NCI-H2227 (cell line): Measurements from ENCODE around the gene KRTAP4-3.
"Not testable (repeated sequence)": the region's sequence is repeated elsewhere in the genome, so short reads cannot be mapped to it uniquely, and the experiment has no call there.

Experiments used
- DNase-seq: peaks from one replicate; lab custom pipeline; 2025; ENCODE audit not compliant: unreplicated experiment; lab: John Stamatoyannopoulos, UW

Gene KRTAP4-3

DNA sequence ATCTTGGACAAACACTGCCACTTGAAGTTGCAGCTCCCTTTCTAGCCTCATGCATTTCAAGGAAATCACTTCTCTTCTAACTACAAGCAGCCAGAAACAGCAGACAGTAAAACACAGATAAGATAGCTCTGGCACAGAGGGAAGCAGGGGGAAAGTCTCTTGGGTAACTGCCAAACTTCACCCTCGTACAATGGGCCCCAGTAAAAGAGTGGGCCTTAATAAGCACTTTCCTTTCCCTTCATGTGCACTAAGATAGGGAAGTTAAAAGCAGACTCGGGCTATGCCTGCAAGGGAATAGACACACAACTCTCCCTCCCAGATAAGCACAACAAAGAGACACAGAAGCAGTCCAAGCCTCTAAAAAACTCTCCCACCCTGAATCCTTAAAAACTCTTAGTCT lies 14.2 kb downstream of the KRTAP4-3 start:
- peak; percentile 20 for DNase-seq

DNA sequence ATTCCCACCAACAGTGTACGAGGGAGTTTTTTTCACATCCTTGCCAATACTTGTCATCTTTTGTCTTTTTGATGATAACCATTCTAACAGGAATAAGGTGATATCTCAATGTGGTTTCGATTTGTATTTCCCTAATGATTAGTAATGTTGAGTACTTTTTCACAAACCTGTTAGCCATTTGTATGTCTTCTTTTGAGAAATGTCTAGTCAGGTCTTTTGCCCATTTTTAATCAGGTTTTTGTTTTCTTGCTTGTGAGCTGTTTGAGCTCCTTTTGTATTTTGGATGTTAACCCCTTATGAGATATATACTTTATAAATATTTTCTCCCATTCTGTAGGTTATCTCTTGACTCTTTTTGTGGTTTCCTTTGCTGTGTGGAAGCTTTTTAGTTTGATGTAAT lies 16.5 kb downstream of the KRTAP4-3 start:
- DNase-seq, result no peak

DNA sequence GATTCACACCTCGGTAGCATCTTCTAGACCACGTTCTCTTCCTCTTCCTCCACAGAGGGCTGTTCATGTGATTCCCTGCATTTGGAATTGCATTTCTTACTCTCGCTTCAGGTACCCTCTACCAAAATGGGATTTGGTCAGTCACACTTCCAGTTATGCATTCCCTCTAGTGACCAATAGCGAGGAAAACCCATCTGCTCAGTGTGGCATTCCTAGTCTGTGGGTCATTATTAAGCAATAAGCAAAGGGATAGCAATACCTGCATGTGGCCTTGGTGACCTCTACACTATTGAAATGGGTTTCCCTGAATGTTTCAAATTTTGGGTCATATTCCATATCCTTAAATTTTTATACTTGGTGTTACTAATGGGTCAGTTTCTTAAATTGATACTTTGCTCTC lies 18.0 kb downstream of the KRTAP4-3 start:
- no peak for DNase-seq

DNA sequence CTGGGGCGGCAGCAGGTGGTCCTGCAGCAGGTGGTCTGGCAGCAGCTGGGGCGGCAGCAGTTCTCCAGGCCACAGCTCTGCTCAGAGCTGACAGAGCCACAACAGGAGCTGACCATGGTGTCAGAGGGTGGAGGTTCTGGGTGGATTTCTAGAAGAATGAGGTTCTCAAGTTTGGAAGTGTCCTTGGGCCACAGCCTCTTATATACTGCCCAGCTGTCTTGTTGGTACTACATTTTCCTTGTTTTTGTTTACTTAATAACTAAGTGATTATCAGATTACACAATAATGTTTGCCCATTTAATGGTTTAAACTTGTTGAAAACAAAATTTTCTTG lies 18.4 kb downstream of the KRTAP4-3 start, which contains the start of gene KRTAP4-5:
TSS of gene KRTAP4-5 (minus strand) at position 174 of the 334 bp plus-strand sequence. CDS start at position 116, 58 bp downstream.
- no peak for DNase-seq

DNA sequence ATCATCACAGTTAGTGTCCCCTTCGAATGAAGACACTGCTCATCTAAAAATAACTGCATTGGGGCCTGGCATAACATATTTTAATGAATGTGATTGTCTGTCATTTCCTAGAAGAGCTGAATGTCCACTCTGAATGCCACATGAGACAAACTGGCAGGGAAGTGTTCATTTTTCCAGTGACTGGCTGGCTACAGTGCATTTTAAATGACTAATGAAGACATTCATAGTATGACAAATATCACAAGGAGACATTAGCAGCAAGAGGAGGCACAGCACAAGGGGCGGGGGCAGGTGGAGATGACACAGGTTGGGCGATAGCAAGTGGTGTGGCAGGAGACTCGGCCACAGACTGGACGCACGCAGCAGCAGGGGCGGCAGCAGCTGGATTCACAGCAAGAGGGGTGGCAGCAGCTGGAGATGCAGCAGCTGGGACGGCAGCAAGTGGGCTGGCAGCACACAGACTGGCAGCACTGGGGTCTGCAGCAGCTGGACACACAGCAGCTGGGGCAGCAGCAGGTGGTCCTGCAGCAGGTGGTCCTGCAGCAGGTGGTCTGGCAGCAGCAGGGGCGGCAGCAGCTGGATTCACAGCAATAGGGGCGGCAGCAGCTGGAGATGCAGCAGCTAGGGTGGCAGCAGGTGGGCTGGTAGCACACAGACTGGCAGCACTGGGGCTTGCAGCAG lies 18.9 kb downstream of the KRTAP4-3 start:
- DNase-seq, result not testable (repeated sequence)

DNA sequence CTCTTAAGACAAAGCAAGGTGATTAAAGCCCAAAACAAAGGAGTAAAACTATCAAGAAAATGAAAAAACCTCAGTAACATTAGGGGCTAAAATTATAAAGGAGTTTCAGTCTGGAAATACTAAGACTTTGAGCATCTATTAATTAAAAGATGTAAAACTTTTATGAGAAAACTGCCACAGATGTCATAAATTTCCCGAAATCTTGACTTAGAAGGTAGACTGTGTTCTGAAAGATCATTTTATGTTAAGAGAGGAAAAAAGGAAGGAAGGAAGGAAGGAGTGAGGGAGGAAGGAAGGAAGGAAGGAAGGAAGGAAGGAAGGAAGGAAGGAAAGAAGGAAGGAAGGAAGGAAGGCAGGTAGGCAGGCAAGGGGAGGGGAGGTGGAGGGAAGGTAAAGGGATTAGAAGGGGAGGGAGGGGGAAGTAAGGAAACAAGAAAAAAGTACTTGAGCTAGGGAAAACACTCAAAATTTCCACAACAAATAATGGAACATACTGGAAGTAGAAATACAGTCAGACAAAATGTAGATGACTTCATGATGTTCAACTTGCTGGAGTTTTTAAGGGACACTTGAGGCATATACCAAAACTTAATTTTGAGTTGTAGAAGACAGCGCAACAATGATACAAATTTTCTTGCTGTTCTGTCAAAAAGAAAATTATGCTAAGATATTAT lies 20.4 kb downstream of the KRTAP4-3 start:
- DNase-seq, result no peak

DNA sequence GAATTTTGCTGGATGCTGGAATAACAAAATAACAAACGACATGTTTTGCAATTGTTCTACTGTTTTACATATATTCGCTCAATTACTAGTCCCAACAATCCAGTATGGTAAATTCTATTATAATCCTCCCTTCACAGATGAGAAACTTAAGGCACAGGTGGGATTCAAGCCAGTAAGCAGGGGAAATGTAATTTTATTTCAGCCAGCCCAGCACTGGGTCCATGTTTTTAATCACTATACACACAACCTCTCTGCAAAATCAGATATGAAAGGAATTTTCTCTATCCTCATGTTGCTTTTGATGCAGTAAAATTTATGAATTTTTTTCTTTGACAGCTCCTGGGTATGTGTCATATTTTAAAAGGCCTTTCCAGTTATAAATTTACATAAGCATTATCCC lies 22.8 kb downstream of the KRTAP4-3 start:
- DNase-seq, result no peak

DNA sequence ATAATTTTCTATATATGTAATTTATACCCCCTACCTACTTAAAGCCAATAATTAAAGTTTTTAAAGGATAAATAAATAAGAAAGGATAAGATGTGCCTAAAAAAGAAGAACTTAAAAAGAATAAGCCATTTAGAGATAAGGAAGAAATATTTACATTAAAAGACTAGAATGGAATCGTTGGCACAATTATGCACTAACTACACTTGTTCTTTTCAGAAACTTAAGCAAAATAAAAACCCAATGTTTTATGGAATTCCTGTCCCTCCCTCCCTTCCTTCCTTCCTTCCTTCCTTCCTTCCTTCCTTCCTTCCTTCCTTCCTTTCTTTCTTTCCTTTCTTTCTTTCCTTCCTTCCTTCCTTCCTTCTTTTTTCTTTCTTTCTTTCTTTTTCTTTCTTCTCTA lies 23.2 kb downstream of the KRTAP4-3 start:
- DNase-seq, result no peak

DNA sequence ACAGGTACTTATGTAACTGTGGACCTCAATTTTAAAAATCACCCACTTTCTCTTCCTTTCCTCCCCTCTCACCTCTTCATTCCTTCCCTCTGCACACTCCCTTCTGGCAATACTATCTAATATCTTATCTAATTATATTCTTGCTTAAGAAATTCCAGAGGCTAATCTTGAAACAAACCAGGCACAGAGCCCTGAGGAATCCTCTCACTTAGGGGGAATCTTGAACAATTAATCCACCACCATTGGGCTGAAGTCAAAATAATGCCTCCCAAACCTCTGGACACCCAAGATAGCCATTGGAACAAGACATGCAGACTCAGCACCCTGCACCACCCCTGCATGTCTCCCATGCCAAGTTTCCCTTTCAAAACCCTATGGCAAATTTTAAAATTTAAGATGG lies 26.7 kb downstream of the KRTAP4-3 start:
- no peak for DNase-seq

DNA sequence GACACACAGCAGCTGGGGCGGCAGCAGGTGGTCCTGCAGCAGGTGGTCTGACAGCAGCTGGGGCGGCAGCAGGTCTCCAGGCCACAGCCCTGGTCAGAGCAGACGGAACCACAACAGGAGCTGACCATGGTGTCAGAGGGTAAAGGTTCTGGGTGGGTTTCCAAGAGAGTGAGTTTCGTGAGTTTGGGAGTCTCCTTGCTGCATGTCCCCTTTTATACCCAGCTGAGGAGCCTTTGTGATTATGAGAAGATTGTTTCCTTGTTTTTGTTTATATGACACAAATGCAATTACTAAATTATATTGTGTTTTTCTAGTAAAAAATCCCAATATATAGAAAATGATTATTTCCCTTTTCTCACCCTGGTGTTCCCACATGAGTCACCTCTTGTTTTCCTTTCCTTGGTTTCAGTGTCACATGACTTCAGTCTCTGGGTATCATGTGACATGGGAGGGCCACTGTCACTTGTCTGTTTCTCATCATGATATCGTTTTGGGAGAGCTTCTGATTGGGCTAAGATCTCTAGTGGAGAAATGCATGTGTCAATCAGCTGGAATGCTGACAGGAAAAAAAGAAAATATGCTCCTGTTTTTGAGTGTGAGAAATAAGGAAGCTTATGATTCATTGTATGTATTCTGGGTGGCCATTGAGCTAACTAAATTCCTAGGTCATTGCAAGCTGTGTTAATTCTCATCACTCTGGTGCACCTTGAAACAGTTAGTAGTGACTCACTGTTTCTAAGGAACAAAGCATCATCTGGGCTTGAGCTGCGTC lies 27.5 kb downstream of the KRTAP4-3 start, which contains the start of gene KRTAP4-6:
TSS of gene KRTAP4-6 (minus strand) at position 185 of the 772 bp plus-strand sequence. CDS start at position 128, 57 bp downstream.
- no peak for DNase-seq

DNA sequence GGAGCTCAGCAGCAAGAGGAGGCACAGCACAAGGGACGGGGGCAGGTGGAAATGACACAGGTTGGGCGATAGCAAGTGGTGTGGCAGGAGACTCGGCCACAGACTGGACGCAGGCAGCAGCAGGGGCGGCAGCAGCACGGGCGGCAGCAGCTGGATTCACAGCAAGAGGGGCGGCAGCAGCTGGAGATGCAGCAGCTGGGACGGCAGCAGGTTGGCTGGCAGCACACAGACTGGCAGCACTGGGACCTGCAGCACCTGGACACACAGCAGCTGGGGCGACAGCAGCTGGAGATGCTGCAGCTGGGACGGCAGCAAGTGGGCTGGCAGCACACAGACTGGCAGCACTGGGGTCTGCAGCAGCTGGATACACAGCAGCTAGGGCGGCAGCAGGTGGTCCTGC lies 28.2 kb downstream of the KRTAP4-3 start:
- not testable (repeated sequence) for DNase-seq

DNA sequence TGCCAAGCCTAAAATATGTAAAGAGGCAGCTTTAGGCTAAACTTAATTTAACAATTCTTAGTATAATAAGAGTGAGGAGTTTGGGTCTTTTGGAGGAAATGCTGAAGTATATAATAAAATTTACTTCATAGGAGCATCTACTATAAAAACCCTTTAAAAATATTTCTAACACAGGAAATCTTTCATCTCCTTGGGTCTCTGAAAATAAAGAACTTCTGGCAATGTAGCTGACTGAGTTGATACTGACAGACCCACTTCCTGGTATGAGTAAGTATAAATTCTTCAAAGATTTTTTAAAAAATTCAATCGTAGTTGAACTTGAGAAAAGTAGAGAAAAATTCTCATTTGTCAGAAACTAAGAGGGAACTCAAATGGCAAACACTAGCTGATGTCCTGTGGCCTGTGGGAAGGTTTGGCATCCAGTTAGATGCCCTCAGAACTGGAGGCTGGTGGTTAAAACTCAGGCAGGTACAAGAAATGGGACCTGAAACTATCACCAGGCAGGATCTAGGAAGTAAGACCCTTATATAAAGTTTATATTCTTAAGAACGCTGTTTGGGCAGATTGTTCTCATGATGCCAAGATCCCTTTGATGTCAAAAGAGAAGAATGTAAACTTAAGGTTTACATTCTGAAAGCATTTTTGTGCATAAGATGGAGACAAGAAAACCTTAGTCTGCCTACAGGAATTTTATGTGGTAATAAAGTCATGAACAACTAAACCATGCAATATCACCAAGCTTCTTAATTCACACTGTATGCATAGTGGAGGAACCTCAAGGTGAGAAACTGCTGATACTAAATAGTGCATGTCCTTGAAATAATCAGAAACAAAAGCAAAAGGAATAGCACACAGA lies 33.9 kb downstream of the KRTAP4-3 start:
- DNase-seq, result no peak

DNA sequence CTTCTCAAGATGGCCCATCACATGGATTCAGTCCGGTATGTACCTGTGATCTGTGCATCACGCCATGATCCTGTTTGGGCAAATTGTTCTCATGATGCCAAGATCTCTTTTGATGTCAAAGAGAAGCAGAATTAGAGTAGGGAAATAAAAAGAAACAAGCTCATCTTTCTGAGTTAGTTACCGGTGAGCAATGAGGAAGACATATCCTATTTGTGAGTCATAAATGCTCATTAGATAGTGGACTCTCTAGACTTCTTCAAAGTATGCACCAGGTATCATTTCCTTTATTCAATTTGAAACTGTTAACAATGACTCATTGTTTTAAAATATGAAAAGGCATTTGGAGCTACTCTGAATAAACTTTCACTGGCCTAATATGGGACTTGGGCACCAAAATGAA lies 36.0 kb downstream of the KRTAP4-3 start:
- DNase-seq, result no peak

DNA sequence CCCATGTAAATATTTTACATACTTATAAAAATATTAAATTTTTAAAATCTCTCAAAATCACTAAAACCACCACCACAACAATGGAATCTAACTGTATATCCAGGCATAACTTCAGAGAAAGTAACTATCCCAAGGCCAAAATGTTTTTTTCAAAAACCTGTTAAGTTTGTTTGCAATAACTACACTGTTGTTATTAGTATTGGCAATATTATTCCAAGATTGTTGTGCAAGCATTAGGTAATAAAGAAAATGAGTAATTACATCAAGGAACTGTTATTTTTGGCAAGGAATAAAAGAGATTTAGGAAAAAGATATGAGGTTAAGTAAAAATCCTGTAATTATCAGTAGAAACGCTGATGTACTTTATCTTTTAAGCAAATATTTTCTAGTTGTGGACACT lies 40.6 kb downstream of the KRTAP4-3 start:
- no peak for DNase-seq

DNA sequence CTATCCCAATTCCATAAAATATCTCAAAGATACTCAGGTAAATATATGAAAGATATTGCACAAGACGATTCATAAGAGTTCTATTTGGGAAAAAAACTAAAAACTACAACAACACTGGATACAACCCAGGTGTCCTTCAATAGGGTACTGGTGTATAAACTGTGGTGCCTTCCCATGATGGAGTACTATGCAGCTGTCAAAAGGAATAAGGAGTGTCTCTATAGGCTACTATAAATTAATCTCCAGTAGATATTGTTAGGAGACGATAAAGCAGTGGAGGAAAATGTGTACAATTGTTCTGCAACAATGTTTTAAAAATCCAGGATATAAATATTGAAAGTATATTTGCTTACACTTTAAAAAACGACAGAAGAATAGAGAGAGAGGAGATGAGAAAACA lies 41.6 kb downstream of the KRTAP4-3 start:
- no peak for DNase-seq

DNA sequence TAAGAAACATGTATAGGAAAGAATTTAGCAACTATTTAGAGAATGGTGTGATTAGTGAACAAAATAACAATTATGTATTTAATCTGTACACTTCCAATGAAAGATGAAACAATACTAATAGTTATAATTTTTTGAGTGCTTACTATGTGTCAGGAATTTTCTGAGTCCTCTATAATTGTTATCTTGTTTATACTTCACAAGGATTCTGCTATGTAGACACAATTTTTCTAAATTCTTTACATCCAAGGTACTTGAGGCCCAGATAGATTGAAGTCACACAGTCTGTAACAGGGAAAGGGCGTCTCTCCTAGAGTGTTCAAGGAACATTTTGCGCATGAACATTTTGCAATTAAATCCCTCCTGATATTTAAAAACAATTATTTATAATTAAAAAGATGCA lies 43.0 kb downstream of the KRTAP4-3 start:
- no peak for DNase-seq

DNA sequence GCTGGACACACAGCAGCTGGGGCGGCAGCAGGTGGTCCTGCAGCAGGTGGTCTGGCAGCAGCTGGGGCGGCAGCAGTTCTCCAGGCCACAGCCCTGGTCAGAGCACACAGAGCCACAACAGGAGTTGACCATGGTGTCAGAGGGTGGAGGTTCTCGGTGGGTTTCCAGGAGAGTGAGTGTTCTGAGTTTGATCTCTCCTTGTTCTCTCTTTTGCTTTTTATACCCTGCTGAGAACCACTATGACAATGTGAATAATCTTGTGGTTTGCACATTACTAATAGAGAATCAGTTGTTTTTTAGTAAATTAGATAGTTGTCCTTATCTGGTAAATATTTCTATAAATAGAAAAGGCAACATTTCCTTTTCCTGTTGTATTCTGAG lies 44.0 kb downstream of the KRTAP4-3 start, which contains the start of gene KRTAP4-12:
TSS of gene KRTAP4-12 (minus strand) at position 192 of the 381 bp plus-strand sequence. CDS start at position 132, 60 bp downstream.
- not testable (repeated sequence) for DNase-seq

DNA sequence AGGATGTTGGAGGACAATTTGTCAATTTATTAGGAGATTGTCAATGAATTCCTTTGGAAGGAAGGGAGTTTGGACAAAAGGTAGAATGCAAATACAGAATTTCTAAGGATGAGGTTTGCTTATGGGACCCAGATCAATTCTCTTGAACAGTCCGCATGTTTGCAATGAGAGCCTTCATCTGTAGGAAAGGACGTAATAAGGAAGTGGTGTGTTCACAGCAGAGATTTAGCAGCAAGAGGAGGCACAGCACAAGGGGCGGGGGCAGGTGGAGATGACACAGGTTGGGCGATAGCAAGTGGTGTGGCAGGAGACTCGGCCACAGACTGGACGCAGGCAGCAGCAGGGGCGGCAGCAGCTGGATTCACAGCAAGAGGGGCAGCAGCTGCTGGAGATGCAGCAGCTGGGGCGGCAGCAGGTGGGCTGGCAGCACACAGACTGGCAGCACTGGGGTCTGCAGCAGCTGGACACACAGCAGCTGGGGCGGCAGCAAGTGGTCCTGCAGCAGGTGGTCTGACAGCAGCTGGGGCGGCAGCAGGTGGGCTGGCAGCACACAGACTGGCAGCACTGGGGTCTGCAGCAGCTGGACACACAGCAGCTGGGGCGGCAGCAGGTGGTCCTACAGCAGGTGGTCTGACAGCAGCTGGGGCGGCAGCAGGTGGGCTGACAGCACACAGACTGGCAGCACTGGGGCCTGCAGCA lies 44.6 kb downstream of the KRTAP4-3 start:
- not testable (repeated sequence) for DNase-seq

DNA sequence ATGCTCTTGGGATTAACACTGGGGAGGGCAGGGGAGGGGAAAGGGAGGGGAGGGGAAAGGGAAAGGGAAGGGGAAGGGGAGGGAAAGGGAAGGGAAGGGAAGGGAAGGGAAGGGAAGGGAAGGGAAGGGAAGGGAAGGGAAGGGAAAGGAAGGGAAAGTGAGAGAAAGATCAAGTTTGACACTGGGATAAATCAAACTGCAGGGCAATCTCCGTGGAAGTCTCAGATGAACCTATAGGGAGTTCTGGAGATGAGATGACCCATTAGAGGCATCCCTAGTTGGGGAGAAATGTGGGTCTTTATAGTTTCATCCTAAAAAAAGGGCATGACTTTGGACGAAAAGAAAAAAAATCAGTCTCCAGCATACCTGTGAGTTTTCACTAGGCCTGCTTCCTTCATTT lies 46.3 kb downstream of the KRTAP4-3 start:
- DNase-seq, result no peak
